Activated CD8-positive, alpha-beta memory T cell treated with anti-CD3 and anti-CD28 coated beads, Interleukin-2, amount 10 ng/mL, durations not matched to agents 7 days and 5 days (primary cell): ENCODE results near the gene PSMC4. TPM values are rescaled to one million over a fixed set of nuclear protein-coding genes. Genes with fewer than 3 reads are reported as not detected.
A peak's percentile ranks its signal among the peaks of the same experiment; 100 is the strongest.

ENCODE experiments used
- ATAC-seq: fragments of 150-1000 bp; cut with Tn5 transposase; one replicate; pipeline ENCODE4 v1.10.0; 2021; ENCODE audit warnings: moderate library complexity
- CTCF ChIA-PET: fragments of 350-600 bp; sonication (Branson Sonifier 250); formaldehyde crosslinking; loops from one replicate; lab custom pipeline; 2021; ENCODE audit warnings: antibody characterized with exemption; lab: Charles Lee
- DNase-seq: peaks from one replicate; pipeline ENCODE4 v3.0.0-alpha.2; 2020
- H3K27ac Mint-ChIP-seq: one replicate; pipeline ENCODE4 v1.8.0; 2021; ENCODE audit warnings: mild to moderate bottlenecking, mixed read lengths
- H3K27me3 Mint-ChIP-seq: one replicate; pipeline ENCODE4 v1.8.0; 2021; ENCODE audit warnings: mixed read lengths
- H3K36me3 Mint-ChIP-seq: one replicate; pipeline ENCODE4 v1.8.0; 2021; ENCODE audit warnings: mild to moderate bottlenecking, mixed read lengths
- H3K4me1 Mint-ChIP-seq: one replicate; pipeline ENCODE4 v1.8.0; 2021; ENCODE audit warnings: mixed read lengths
- H3K4me3 Mint-ChIP-seq: one replicate; pipeline ENCODE4 v1.8.0; 2021; ENCODE audit warnings: mild to moderate bottlenecking, moderate library complexity, mixed read lengths
- H3K9me3 Mint-ChIP-seq: one replicate; pipeline ENCODE4 v1.8.0; 2022; ENCODE audit warnings: low read depth, mixed read lengths
- total RNA-seq, 2 experiments: library from RNA; stranded (reverse); gene quantifications; one replicate each; pipeline ENCODE4 v1.2.3, GENCODE V29; 2021

The PSMC4 gene
- total RNA-seq, 2 experiments from 2014 or later = 94.5 to 141 TPM

GRCh38 chr19:39974377-39975155 lies 3.6 kb downstream of the PSMC4 start:
- no peaks in the 10 kb centered on the region for H3K9me3 Mint-ChIP-seq
- H3K36me3 Mint-ChIP-seq = peaks cover 61% of the 10 kb centered on the region
- ATAC-seq (no peak), DNase-seq (peak; percentile 38)
- CTCF ChIA-PET = no interaction called here
- H3K27ac Mint-ChIP-seq = no peak overlapping the region
- H3K4me1 Mint-ChIP-seq = peaks cover 24% of the 10 kb centered on the region
- no peaks in the 10 kb centered on the region for H3K27me3 Mint-ChIP-seq
- no peak overlapping the region for H3K4me3 Mint-ChIP-seq

GRCh38 chr19:39982883-39983282 lies 11.9 kb downstream of the PSMC4 start:
- Mint-ChIP-seq H3K4me3 (no peak overlapping the region), H3K27ac (no peak overlapping the region), H3K4me1 (no peaks in the 10 kb centered on the region), H3K9me3 (peaks cover 19% of the 10 kb centered on the region), H3K27me3 (no peaks in the 10 kb centered on the region), H3K36me3 (peaks cover 85% of the 10 kb centered on the region)
- ATAC-seq (no peak), DNase-seq (no peak)
- CTCF ChIA-PET = no interaction called here

- Mint-ChIP-seq H3K4me1 (no peaks in the 10 kb centered on the region), H3K27me3 (no peaks in the 10 kb centered on the region), H3K27ac (no peak overlapping the region), H3K4me3 (no peak overlapping the region), H3K9me3 (peaks cover 19% of the 10 kb centered on the region), H3K36me3 (peaks cover 77% of the 10 kb centered on the region)
- CTCF ChIA-PET = no interaction called here
- DNase-seq (no peak), ATAC-seq (no peak)
Measured at GRCh38 chr19:39983695-39984300, 12.8 kb downstream of the PSMC4 start.

- H3K27me3 Mint-ChIP-seq = no peaks in the 10 kb centered on the region
- H3K36me3 Mint-ChIP-seq = peaks cover 56% of the 10 kb centered on the region
- peaks cover 22% of the 10 kb centered on the region for H3K9me3 Mint-ChIP-seq
- no peaks in the 10 kb centered on the region for H3K4me1 Mint-ChIP-seq
- no peak overlapping the region for H3K4me3 Mint-ChIP-seq
- no peak for ATAC-seq
- CTCF ChIA-PET = interaction anchor here (1.2 kb wide), 1 partner anchor 16 kb away, joined by 3 read pairs; the partner anchor contains the start of gene PSMC4
- DNase-seq = no peak
- no peak overlapping the region for H3K27ac Mint-ChIP-seq
Measured at GRCh38 chr19:39986643-39987042, 15.7 kb downstream of the PSMC4 start.

GRCh38 chr19:39987167-39987566 lies 16.2 kb downstream of the PSMC4 start:
- H3K36me3 Mint-ChIP-seq = peaks cover 55% of the 10 kb centered on the region
- H3K4me3 Mint-ChIP-seq = no peak overlapping the region
- no peak for ATAC-seq
- no peaks in the 10 kb centered on the region for H3K4me1 Mint-ChIP-seq
- H3K27me3 Mint-ChIP-seq = no peaks in the 10 kb centered on the region
- DNase-seq = no peak
- peaks cover 22% of the 10 kb centered on the region for H3K9me3 Mint-ChIP-seq
- CTCF ChIA-PET = no interaction called here
- no peak overlapping the region for H3K27ac Mint-ChIP-seq

GRCh38 chr19:39987596-39987995 lies 16.6 kb downstream of the PSMC4 start:
- Mint-ChIP-seq H3K36me3 (peaks cover 53% of the 10 kb centered on the region), H3K9me3 (peaks cover 22% of the 10 kb centered on the region), H3K4me1 (no peaks in the 10 kb centered on the region), H3K27ac (no peak overlapping the region), H3K4me3 (no peak overlapping the region), H3K27me3 (no peaks in the 10 kb centered on the region)
- no peak for DNase-seq
- CTCF ChIA-PET = no interaction called here
- ATAC-seq = no peak

- Mint-ChIP-seq H3K27ac (no peak overlapping the region), H3K27me3 (no peaks in the 10 kb centered on the region), H3K4me1 (peaks cover 31% of the 10 kb centered on the region), H3K9me3 (peaks cover 14% of the 10 kb centered on the region), H3K36me3 (peaks cover 48% of the 10 kb centered on the region), H3K4me3 (no peak overlapping the region)
- CTCF ChIA-PET = no interaction called here
- ATAC-seq (no peak), DNase-seq (no peak)
Measured at GRCh38 chr19:39993605-39994004, 22.6 kb downstream of the PSMC4 start.

- Mint-ChIP-seq H3K27ac (peak overlapping the region; percentile 40), H3K36me3 (peaks cover 45% of the 10 kb centered on the region), H3K9me3 (peaks cover 12% of the 10 kb centered on the region), H3K4me1 (peaks cover 31% of the 10 kb centered on the region), H3K4me3 (no peak overlapping the region), H3K27me3 (no peaks in the 10 kb centered on the region)
- DNase-seq (no peak), ATAC-seq (no peak)
- CTCF ChIA-PET = no interaction called here
Measured at GRCh38 chr19:39994361-39994760, 23.4 kb downstream of the PSMC4 start.

GRCh38 chr19:39995794-39996193 lies 24.8 kb downstream of the PSMC4 start:
- DNase-seq (no peak), ATAC-seq (no peak)
- Mint-ChIP-seq H3K4me3 (peak overlapping the region; percentile 92), H3K9me3 (peaks cover 12% of the 10 kb centered on the region), H3K4me1 (peaks cover 31% of the 10 kb centered on the region), H3K27ac (no peak overlapping the region), H3K36me3 (peaks cover 46% of the 10 kb centered on the region), H3K27me3 (no peaks in the 10 kb centered on the region)
- CTCF ChIA-PET = interaction anchor here (3.1 kb wide), 1 partner anchor 25 kb away, joined by 26 read pairs; the partner anchor contains the start of gene PSMC4

- no peaks in the 10 kb centered on the region for H3K27me3 Mint-ChIP-seq
- H3K4me1 Mint-ChIP-seq = peaks cover 31% of the 10 kb centered on the region
- H3K27ac Mint-ChIP-seq = peak overlapping the region; percentile 92
- CTCF ChIA-PET = interaction anchor here (0.5 to 3.1 kb wide), 2 partner anchors 26 to 76 kb away, joined by 3 to 26 read pairs; partner anchors contain the start of gene PSMC4
- H3K4me3 Mint-ChIP-seq = peak overlapping the region; percentile 92
- peak; percentile 70 for DNase-seq
- H3K36me3 Mint-ChIP-seq = peaks cover 46% of the 10 kb centered on the region
- peaks cover 12% of the 10 kb centered on the region for H3K9me3 Mint-ChIP-seq
- peak; percentile 35 for ATAC-seq
Measured at GRCh38 chr19:39996218-39996810, 25.3 kb downstream of the PSMC4 start.

GRCh38 chr19:39996811-39997637 lies 26.1 kb downstream of the PSMC4 start, which contains the start of gene ZNF546:
Gene ZNF546, plus strand, starts transcription at chr19:39997060. Its CDS starts 1,267 bp downstream, at chr19:39998327.
- H3K4me3 Mint-ChIP-seq = peak within 1 kb of the TSS; percentile 92
- ATAC-seq = peak; percentile 94
- DNase-seq = peak; percentile 96
- peak within 1 kb of the TSS; percentile 92 for H3K27ac Mint-ChIP-seq
- peaks cover 31% of the 10 kb centered on the region for H3K4me1 Mint-ChIP-seq
- CTCF ChIA-PET = interaction anchor here (0.5 to 3.1 kb wide), 5 partner anchors 27 to 76 kb away, joined by 3 to 26 read pairs (median 3); partner anchors contain the start of gene PSMC4
- no peaks in the 10 kb centered on the region for H3K27me3 Mint-ChIP-seq
- H3K36me3 Mint-ChIP-seq = peaks cover 47% of the 10 kb centered on the region
- peaks cover 12% of the 10 kb centered on the region for H3K9me3 Mint-ChIP-seq

GRCh38 chr19:39997638-39998216 lies 26.8 kb downstream of the PSMC4 start:
- H3K4me3 Mint-ChIP-seq = peak overlapping the region; percentile 92
- no peaks in the 10 kb centered on the region for H3K27me3 Mint-ChIP-seq
- peak overlapping the region; percentile 92 for H3K27ac Mint-ChIP-seq
- H3K9me3 Mint-ChIP-seq = peaks cover 12% of the 10 kb centered on the region
- peaks cover 31% of the 10 kb centered on the region for H3K4me1 Mint-ChIP-seq
- CTCF ChIA-PET = interaction anchor here (1.0 to 3.1 kb wide), 4 partner anchors 27 to 61 kb away, joined by 3 to 26 read pairs (median 4); partner anchors contain the start of gene PSMC4
- H3K36me3 Mint-ChIP-seq = peaks cover 44% of the 10 kb centered on the region
- peak; percentile 55 for DNase-seq
- no peak for ATAC-seq
